GM18861 (cell line): Measurements from ENCODE around the gene ACTA1.
A peak's percentile ranks its signal among the peaks of the same experiment; 100 is the strongest.
"Not testable (repeated sequence)": the region's sequence is repeated elsewhere in the genome, so short reads cannot be mapped to it uniquely, and the experiment has no call there.

Experiments used
- ATAC-seq: cut with Tn5 transposase; IDR thresholded peaks from one replicate; pipeline ENCODE4 v1.9.1; 2021; ENCODE audit not compliant: unreplicated experiment

ACTA1 gene

DNA sequence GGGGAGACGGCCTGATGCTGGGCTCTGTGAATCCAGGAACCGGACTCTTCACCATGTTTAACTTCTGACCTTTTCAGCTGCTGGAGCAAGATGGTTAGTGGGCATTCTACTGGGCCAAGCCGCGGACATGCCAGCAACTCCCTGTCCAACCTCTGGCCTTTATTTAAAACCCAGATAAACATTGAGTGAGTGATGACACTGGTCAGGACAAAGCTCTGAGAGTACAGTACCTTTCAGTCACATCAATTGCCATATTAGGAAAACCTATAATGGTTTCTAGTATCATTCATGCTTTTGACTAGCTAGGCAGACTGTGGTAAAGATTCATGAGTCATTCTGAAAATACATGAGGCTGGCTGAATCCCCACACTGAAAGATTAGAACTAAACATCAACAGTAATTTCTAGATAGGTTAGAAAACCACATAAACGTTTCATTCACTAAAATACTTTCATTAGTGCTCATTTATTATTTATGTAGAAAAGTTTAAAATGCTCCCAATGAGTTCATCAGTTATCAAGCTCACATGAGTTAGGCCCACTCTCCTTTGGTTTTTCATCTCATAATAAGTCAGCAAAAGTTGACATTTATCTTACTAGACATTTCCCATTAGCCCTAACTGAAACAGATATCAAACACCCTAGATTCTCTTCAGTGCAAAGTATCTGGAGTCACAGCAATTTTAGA lies 7.1 kb upstream of the ACTA1 start:
- peak; percentile 99 for ATAC-seq

DNA sequence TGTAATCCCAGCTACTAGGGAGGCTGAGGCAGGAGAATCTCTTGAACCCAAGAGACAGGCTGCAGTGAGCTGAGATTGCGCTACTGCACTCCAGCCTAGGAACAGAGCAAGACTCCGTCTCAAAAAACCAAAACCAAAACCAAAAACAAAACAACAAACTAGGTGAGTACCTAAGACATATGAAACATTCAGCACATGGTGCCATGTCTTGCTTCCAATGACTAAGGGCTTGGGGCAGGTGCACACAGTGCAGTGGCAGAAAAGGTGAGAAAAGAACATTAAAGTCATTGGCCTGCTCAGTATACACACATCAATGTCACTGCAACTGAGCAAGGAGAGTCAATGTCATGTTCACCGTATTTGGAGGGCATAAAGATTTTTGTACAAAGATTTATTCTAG lies 4.1 kb upstream of the ACTA1 start:
- ATAC-seq, result no peak

DNA sequence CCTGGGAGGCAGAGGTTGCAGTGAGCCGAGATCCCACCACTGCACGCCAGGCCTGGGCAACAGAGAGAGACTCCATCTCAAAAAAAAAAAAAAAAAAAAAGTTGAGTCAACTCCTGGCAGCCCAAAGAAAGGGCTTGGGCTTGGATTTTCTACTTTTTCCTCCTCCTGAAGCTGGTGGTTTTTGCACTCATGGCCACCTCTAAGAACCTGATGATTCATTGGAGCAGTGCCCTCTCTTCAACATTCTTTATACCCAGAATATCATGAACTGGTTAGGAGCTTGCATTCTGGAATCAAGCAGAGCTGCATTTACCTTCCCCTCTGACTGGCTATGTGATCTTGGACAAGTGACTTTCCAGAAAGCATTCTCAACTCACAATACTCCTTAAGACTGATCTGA lies 3.5 kb upstream of the ACTA1 start:
- no peak for ATAC-seq

DNA sequence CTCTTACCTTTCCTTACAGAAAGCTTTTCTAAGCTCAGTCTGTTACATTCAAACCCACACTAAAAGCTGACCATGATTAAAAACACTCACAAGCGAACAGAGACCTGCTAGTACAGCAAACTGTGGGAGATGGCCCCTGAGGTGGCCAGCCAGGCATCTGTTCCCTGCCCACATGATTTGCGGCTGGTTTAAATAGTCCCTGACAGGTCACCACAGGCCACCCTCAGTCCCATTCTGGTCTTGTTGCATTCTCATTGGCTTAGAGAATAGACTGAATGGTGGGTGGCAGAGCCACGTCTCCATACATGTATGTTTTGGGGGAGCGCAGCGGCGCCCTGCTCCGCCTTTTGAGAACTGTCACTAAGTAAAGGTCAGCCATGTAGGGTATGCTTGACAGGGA lies 2.3 kb upstream of the ACTA1 start:
- no peak for ATAC-seq

GRCh38 chr1:229434641-229435051 lies 752 bp upstream of the ACTA1 start:
- no peak for ATAC-seq

DNA sequence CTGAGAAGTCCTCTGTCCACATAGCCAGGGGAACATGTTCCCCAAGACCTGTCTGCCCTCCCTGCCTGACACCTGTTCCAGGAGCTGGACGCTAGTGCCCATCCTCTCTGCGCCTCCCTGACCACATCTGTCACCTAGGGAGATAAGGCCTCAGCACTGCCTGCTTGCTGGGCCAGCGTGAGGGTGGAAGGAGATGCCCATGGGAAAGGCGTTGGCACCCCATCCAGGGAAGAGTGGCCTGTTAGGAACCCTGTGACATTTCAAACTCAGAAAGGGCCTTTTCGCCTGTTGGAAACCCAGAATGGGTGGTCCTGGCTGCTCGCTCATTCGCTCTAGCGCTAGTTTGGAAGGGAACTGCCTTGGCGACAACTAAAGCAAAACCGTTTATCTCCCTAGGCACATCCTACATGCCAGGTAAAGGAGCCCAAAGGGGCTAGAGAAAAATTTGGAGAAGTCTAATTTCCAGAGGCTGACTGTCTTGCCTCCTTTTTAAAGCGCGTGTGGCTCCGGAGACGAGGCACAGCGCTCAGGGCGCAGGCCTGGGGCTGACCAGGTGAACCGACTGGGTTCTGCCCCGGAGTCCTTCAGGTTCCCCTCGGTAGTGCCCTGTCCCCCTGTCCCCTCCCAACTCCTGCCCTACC lies 410 bp downstream of the ACTA1 start:
- no peak for ATAC-seq

- no peak for ATAC-seq
Measured at GRCh38 chr1:229432905-229433304, 989 bp downstream of the ACTA1 start.

GRCh38 chr1:229432116-229432461 lies 1.8 kb downstream of the ACTA1 start:
- no peak for ATAC-seq

DNA sequence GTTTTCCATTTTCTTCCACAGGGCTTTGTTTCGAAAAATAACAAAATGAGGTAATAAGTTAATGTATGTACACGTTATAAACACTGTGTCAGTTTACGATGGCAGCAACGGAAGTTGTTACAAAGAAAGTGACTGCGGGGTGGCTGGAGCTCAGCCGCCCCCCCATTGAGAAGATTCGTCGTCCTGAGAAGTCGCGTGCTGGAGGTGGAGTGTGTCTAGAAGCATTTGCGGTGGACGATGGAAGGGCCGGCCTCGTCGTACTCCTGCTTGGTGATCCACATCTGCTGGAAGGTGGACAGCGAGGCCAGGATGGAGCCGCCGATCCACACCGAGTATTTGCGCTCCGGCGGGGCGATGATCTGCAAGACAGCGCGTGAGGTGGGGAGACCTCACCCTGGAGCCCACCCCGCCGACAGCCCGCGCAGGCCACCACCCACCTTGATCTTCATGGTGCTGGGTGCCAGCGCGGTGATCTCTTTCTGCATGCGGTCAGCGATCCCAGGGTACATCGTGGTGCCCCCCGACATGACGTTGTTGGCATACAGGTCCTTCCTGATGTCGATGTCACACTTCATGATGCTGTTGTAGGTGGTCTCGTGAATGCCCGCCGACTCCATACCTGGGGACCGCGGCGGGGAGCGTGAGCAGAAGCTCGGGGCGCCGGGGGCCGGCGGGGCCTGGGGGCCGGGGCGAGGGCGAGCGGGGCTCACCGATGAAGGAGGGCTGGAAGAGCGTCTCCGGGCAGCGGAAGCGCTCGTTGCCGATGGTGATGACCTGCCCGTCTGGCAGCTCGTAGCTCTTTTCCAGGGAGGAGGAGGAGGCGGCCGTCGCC lies 2.4 kb downstream of the ACTA1 start:
- no peak for ATAC-seq

- no peak for ATAC-seq
Measured at GRCh38 chr1:229430761-229431283, 3.1 kb downstream of the ACTA1 start.

GRCh38 chr1:229428256-229428655 lies 5.6 kb downstream of the ACTA1 start:
- no peak for ATAC-seq

DNA sequence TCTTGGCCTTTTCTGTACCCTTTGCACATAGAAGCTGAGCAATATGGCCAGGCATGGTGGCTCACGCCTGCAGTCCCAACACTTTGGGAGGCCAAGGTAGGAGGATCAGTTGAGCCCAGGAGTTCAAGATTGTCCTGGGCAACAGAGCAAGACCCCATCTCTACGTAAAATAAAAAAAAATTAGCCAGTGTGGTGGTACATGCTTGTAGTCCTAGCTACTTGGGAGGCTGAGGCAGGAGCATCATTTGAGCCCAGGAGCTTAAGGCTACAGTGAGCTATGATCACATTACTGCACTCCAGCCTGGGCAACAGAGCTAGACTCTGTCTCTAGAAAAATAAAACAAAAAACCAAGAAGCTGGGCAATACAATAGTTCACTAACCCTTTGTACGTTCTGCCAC lies 6.3 kb downstream of the ACTA1 start:
- ATAC-seq, result no peak

DNA sequence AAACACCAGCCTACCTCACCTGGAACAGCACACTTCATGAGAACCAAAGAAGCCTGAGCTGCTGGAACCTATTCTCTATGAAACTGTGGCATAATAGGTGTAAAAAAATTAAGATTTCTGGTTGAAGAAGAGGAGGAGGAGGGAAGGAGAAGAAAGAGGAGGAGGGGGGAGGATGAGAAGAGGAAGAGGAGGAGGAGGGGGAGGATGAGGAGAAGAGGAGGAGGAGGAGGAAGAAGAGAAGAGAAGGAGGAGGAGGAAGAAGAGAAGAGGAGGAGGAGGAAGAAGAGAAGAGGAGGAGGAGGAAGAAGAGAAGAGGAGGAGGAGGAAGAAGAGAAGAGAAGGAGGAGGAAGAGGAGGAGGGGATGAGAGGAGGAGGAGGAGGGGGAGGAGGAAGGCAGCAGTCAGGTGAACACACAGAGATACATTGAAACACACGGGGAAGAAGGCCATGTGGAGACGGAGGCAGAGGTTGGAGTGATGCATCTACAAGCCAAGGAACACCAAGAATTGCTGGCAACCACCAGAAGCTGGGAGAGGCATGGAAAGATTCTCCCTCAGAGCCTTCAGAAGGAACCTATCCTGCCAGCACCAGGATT lies 8.2 kb downstream of the ACTA1 start:
- no peak for ATAC-seq

DNA sequence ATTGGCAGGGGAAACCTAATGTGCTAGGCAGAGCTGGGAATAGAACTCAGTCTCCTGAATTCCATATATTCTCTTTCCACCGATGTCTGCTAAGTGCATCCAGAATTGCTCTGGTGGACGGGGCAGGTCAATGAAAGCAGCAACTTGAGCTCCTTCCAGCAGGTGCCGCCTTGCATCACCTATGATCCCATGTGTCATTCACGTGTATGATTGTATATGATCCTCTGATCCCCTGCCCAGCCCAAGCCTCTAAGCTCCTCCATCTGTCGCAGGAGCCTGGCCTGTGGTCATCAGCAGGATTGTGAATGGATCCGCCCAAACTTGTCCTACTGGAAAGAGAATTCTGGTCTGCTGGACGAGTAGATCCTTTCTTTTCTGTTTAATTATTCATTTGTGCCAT lies 13.1 kb downstream of the ACTA1 start:
- ATAC-seq, result no peak

DNA sequence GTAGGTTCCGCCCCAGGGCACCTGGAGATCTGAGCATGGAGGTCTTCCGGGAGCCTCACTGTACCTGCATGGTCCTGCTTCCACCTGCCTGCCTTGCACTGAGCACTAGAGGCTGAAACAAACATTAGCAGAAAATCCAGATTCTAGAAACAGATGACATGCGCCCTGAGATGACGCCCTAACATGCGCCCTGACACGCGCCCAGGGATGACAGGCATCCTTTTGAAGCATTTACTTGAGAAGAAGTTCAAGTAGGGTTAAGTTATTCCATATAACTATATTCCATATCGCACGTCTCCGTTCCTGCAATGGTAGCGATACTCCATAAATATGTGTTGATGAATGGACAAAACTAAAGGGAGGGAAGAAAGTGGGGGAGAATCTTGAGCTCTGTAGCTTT lies 13.7 kb downstream of the ACTA1 start:
- no peak for ATAC-seq

- ATAC-seq, result not testable (repeated sequence)
Measured at GRCh38 chr1:229418586-229418985, 15.3 kb downstream of the ACTA1 start.

- ATAC-seq, result not testable (repeated sequence)
Measured at GRCh38 chr1:229412810-229413209, 21.1 kb downstream of the ACTA1 start.

DNA sequence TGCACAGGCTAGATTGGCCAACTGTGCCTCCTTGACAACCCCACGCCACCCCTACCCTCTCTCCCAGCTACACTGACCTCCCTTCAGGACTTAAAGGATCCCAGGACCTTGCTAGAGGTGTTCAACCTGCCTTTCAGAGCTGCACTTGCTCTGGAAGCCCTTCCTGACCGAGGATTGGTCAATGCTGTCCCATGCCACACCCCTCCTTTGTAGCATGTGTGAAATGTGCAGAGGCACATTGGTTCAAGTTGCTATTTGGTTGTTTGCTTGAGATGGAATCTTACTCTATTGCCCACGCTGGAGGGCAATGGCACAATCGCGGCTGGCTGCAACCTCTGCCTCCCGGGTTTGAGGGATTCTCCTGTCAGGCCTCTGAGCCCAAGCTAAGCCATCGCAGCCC lies 21.8 kb downstream of the ACTA1 start:
- ATAC-seq, result no peak

GRCh38 chr1:229411434-229412055 lies 22.3 kb downstream of the ACTA1 start:
- ATAC-seq, result no peak

GRCh38 chr1:229410692-229411433 lies 23.0 kb downstream of the ACTA1 start:
- ATAC-seq, result no peak

GRCh38 chr1:229410370-229410691 lies 23.6 kb downstream of the ACTA1 start:
- no peak for ATAC-seq
